NCI-H187 (cell line): ENCODE data around the gene PRRT1B.
A peak's percentile ranks its signal among the peaks of the same experiment; 100 is the strongest.
"Not testable (repeated sequence)": the region's sequence is repeated elsewhere in the genome, so short reads cannot be mapped to it uniquely, and the experiment has no call there.

Experiments used
- DNase-seq, 2 experiments: peaks; one replicate each; lab custom pipeline; 2025; lab: John Stamatoyannopoulos, UW

The PRRT1B gene

DNA sequence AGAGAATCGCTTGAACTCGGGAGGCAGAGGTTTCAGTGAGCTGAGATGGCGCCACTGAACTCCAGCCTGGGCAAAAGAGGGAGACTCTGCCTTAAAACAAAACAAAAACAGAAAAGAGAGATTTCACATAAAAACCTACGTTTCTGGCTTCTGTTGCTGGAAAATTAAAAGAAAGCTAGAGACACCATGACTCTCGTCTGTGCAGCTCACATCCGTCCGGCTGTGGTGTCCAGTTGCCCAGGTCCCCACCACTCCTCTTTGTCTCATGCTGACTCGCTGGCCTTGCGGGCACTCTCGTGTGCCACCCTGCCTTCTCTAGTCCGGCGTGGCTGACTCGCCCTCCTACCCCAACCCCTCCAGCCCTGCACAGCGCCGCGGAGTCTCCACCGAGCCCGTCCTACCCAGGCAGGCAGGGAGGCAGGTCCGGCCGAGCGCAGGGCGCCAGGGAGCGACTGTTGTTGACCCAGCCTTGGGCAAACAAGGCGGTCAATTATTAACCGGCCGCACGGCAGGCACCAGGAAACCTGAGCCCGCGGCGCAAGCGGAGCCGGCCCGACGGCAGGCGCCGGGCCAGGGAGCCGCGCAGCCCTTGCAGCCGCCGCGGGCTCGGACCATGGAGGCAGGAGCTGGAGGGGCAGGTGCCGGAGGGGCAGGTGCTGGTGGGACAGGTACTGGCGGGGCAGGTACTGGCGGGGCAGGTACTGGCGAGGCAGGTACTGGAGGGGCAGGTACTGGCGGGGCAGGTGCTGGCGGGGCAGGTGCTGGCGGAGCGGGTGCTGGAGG is at the start of gene PRRT1B:
PRRT1B (plus strand) TSS at position 521 of the 783 bp plus-strand sequence; CDS start at position 614, 93 bp downstream.
- DNase-seq: no peak

DNA sequence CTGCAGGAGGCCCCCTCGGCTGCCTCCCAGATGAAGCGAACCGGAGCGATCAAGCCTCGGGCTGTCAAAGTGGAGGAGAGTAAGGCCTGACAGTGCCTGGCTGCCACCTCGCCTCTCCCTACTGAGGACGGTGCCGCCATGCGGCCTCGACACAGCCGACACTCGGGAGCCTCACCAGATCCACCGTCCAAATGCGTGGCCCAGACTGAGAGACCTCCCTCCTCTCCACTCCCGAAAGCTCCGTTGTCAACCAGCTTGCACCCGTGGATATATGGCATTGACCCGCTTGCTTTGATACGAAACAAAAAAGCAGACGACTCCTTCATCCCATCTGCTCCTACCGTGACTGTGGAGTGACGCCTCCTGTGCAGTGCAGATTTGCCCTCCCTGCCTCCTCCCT is 49.5 kb upstream of the PRRT1B start:
- no peak for DNase-seq

- DNase-seq: no peak
Measured at GRCh38 chr9:131496844-131497405, 48.4 kb upstream of the PRRT1B start.

DNA sequence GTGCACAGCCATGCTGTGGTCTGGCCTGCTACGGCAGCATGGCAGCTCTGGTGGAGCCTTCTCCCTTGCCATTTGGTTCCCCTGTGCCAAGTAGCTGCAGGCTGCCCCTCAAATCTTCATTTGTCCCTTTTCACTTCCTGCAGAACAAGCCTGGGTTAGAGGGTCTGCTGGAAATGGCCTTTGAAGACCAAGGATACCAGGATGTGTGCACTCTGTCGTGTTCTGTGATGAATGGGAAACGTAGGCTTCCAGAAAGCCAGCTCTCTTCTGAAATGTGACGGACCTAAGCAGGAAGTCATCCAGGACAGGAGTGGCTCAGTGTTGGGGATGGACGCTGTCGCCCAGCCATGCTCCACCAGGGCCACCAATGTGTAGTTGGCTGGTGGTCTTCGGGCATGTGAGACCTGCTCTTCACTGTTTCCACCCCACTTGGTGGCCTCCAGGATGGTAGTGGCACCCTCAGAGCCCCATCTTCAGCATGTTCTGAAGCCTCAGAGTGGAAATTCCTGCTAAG is 46.0 kb upstream of the PRRT1B start:
- no peak for DNase-seq

- DNase-seq: no peak
Measured at GRCh38 chr9:131500377-131500776, 44.9 kb upstream of the PRRT1B start.

GRCh38 chr9:131500939-131501541 is 44.3 kb upstream of the PRRT1B start:
- no peak for DNase-seq

- DNase-seq: peak; percentile 53 to 59
Measured at GRCh38 chr9:131502781-131503625, 42.3 kb upstream of the PRRT1B start, which contains the start of gene POMT1. POMT1 (plus strand) TSS chr9:131502918; CDS start chr9:131504219, 1,301 bp downstream.

DNA sequence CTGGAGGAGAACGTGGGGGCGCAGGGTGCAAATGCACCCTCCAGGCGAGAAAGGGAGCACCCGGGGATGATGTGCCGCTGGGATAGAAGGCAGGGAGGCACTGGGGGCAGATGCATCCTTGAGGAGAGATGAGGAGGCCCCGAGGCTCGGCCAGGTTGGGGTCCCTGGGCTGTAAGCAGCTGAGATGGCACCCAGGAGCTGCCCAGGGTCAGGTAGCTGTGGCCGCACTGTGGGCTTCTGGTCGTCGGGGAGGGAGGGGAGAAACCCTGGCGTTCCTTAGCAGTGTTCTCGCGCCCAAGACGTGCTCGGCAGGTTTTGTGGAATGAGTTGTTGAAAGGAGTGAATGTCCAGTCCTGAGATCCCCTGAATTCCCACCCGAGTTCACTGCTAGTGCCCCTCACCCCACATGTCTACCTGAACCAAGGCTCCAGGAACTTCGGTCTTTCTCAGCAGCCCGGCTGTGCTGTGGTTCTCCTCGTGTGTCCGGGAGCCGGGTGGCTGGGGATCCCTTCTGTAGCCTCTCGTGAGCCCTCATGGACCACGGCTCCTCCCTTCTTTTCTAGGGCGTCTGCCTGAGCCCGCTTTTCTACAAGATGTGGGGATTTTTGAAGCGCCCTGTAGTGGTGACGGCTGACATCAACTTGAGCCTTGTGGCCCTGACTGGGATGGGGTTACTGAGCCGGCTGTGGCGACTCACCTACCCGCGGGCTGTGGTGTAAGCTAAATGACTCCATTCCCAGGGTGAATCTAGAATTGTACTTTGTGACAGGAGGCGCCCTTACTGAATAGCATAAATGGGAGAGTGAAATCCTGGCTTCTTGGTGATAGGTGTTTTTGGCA is 41.5 kb upstream of the PRRT1B start:
- DNase-seq: no peak

- no peak for DNase-seq
Measured at GRCh38 chr9:131505012-131505411, 40.3 kb upstream of the PRRT1B start.

- DNase-seq: no peak
Measured at GRCh38 chr9:131511416-131511815, 33.9 kb upstream of the PRRT1B start.

GRCh38 chr9:131511880-131512279 is 33.4 kb upstream of the PRRT1B start:
- DNase-seq: no peak

DNA sequence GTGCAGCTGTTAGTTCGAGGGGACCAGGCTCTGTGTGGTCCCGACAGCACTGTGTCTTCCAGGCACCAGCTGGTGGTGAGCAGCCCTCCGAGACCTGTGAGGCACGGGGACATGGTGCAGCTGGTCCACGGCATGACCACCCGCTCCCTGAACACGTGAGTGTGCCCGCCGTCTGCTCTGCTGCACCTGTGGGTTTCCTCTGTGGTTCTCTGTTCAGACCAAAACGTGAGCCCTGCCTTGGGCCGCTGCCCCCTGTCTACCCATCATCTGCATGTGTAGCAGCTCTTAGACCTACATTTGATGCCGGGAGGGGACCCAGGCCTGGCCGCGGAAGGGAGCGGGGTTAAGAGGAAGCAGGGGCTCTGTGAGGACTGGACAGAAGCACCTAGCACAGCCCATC is 32.1 kb upstream of the PRRT1B start:
- DNase-seq: no peak

- not testable (repeated sequence) for DNase-seq
Measured at GRCh38 chr9:131515559-131516031, 29.7 kb upstream of the PRRT1B start.

GRCh38 chr9:131516100-131516499 is 29.2 kb upstream of the PRRT1B start:
- no peak for DNase-seq

DNA sequence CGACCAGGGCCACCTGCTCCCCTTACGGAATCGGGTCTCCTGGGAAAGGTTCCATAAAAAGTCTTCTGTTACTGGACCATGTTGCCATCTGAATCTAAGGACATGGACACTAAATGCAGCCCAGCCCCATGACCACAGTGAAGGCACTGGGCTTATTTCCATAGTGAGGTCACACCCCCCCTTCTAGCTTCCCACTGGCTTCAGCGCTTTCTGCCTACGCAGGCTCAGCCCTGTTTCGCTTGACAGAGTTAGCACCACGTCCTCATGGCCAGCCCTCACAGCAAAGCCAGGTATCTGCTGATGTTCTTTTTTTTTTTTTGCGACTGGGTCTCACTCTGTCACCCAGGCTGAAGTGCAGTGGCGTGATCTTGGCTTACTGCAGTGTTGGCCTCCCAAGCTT is 28.4 kb upstream of the PRRT1B start:
- DNase-seq: no peak

DNA sequence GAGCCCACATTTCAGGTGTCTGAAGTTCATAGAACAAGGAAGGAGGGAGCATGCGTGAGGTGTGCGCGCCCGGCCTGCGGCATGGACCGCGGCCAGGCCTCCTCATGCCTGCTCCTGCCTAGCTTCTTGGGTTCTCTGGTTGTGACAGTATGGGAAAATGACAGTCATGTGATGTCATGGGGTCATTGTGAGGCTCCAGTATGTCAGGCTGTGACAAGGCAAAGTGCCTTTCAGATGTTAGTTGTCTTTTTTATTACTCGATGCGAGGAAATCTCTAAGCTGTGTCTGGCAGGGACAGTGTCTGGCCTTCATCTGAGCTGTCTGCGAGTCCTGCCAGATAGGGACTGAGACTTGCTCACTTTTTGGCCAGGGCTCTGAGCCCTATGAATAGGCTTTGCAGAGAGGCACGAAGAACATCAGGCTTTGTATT is 27.5 kb upstream of the PRRT1B start:
- DNase-seq: no peak

DNA sequence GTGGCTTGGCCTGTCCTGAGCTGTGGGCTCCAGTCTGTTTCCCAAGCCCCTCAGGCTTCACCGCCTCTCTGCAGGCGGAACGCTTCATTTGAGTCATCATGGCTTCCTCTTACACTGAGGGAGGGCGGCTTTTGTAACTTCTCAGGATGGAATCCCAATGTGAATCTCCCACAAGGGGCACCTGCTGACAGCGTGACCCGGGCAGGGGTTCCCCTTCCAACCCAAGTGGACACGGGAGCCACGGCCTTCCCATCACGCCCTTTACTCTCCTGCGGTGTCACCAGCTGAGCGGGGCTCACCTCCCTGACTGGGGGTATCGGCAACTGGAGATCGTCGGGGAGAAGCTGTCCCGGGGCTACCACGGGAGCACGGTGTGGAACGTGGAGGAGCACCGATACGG is 26.8 kb upstream of the PRRT1B start:
- no peak for DNase-seq

DNA sequence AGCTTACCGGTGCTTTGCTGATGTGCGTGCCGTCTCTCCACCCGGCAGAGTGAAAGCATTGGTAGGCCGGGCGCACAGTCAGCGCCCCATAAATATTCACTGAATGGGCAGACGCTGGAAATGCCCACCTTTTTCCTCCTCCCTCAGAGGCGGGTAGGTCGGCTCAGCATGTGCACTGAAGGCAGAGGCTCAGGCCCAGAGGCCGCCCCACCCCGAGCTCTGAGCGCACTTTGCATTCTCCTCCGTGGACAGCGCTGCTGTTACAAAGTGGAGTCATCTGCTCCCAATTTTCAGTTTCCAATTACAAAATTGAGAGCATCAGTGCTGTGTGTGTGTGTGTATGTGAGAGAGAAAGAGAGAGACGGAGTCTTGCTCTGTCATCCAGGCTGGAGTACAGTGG is 24.8 kb upstream of the PRRT1B start:
- DNase-seq: no peak

DNA sequence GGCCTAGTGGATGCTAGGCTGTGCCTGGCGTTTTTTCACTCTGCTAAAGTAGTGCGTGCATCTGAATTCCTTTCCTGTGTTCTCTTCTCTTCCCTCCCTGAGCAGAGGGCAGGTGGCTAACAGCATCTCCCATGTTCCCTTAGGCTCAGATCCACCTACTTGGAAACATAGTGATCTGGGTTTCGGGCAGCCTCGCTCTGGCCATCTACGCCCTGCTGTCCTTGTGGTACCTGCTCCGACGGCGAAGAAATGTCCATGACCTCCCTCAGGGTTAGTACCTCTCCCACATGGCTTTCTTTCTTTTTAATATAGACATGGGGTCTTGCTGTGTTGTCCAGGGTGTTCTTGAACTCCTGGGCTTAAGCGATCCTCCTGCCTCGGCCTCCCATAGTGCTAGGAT is 24.1 kb upstream of the PRRT1B start:
- DNase-seq: no peak

GRCh38 chr9:131521822-131522221 is 23.5 kb upstream of the PRRT1B start:
- DNase-seq: no peak
